Measurements from ENCODE around the gene MOB3B.

DNA sequence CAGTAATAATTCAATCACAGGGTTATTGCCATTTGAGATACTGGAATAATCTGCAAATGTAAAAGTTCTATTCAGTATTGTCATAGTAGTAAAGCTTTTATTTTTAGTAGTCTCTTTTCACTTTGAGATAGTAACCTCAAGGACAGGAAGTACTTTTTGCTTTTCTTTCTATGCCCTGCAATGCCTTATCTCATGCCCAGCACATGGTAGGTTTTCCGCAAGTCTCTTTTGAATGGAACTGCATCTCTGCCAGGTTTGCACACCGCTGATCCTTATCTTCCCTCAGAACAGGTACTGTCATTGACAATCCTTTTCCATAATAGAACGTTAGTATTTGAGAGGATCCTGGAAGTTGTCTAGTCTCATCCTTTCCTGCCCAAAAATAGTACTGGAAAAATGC is 97.3 kb downstream of the MOB3B start:
- TF ChIP-seq, protein P1, sequence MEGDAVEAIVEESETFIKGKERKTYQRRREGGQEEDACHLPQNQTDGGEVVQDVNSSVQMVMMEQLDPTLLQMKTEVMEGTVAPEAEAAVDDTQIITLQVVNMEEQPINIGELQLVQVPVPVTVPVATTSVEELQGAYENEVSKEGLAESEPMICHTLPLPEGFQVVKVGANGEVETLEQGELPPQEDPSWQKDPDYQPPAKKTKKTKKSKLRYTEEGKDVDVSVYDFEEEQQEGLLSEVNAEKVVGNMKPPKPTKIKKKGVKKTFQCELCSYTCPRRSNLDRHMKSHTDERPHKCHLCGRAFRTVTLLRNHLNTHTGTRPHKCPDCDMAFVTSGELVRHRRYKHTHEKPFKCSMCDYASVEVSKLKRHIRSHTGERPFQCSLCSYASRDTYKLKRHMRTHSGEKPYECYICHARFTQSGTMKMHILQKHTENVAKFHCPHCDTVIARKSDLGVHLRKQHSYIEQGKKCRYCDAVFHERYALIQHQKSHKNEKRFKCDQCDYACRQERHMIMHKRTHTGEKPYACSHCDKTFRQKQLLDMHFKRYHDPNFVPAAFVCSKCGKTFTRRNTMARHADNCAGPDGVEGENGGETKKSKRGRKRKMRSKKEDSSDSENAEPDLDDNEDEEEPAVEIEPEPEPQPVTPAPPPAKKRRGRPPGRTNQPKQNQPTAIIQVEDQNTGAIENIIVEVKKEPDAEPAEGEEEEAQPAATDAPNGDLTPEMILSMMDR (IDR thresholded peaks at IDR 0.05; ENCODE audit: low read length) = no peak
- no peak for TF ChIP-seq EZH2 (IDR thresholded peaks at IDR 0.05; ENCODE audit: borderline replicate concordance, low read length)
